CD4-positive, alpha-beta T cell treated with Interleukin-4 for 1 hour (primary cell): ENCODE results near the gene IFNL2.
"Not testable (repeated sequence)": the region's sequence is repeated elsewhere in the genome, so short reads cannot be mapped to it uniquely, and the experiment has no call there.

Experiments used
- DNase-seq, 2 donors: peaks; one replicate each; pipeline ENCODE4 v3.0.0-alpha.2; 2020 to 2022

The IFNL2 gene

GRCh38 chr19:39253374-39254149 lies 14.6 kb upstream of the IFNL2 start:
- DNase-seq: no peak

- DNase-seq: no peak
These were observed 13.5 kb upstream of the IFNL2 start for GRCh38 chr19:39254531-39255345.

DNA sequence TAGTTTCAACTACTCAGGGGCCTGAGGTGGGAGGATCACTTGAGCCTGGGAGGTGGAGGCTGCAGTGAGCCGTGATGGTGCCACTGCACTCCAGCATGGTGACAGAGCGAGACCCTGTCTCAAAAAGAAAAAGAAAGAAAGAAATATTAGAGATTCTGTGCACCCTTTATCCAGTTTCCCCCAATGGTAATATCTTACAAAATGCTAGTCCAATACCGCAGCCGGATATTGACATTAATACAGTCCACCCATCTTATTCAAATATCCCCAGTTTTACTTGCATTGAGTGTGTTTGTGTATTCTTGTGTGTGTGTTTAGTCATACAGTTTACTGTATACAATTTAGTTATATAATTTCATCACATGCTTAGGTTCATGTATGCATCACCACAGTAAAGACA lies 11.0 kb upstream of the IFNL2 start:
- DNase-seq: no peak

DNA sequence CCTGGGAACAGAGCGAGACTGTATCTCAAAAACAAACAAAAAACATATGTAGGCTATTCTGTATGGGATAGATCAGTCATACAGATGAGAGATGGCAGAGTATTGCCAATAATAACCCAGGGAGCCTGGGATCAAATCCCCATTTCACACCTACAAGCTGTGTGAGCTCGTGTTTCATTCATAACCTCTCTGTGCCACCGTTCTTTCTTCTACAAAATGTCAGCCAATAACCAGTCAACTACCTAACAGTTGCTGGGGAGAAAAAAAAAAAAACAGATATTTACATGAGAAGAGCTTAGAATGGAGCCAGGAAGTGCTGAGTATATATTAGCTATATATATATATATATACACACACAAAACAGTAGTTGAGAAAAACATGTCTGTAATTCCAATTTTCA lies 6.5 kb upstream of the IFNL2 start:
- no peak for DNase-seq

DNA sequence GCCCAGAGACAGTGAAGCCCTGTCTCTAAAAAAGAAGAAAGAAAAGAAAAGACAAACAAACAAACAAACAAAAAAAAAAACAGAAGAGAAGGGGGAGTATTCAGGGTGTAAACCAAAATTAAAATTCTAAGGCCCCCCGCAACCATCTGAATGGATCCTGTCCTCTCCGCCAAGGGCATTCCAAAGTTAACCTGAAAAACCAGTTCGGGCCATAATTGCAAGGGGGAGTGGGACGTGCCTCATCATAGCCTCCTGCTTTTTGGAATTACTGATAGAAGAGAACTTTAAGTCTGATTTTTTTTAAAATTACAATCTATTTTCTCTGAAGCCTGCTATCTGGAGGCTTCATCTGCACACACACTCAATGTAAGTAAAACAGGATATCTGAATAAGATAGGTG lies 5.7 kb upstream of the IFNL2 start:
- no peak for DNase-seq

- DNase-seq: no peak
These were observed 4.3 kb upstream of the IFNL2 start for GRCh38 chr19:39263912-39264305.

DNA sequence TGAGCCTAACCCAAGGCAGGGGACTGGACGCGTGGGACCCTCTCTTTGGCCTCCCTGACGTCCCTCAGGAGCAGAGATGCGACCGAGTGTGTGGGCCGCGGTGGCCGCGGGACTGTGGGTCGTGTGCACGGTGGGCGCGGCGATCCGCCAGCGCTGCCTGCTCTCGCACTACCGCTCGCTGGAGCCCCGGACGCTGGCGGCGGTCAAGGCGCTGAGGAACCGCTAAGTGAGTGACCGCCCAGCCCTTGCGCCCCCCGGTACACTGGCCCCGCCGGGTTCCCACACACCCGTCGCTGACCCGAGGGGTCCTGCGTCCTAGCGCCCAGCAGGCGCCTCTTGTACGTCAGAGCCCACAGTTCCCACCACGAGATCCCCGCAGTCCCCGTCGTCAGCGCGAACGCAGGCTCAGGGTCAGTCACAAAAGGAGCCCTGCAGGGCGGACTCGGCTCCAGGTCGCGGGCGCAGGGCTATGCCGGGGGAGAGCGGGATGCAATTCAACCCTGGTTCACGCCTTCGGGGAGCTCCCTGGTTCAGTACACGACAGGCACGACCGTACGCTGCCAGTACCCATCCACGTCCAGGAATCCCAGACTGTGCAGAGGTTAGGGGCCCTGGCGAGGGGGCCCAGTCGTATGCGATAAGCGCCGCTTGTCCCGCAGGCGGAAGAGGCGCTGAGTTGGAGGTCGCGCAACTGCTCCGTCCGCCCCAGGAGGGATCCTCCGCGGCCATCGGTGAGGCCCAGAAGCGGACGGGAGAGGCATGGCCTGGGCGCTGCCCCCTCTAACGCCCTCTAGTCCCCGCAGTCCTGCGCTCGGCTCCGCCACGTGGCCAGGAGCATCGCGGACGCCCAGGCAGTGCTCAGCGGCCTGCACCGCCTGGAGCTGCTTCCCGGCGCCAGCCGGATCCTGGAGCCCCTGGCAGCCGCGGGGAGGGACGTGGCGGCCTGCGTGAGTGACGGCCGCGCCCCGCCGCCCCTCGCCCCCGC lies 3.6 kb upstream of the IFNL2 start:
- no peak for DNase-seq

DNA sequence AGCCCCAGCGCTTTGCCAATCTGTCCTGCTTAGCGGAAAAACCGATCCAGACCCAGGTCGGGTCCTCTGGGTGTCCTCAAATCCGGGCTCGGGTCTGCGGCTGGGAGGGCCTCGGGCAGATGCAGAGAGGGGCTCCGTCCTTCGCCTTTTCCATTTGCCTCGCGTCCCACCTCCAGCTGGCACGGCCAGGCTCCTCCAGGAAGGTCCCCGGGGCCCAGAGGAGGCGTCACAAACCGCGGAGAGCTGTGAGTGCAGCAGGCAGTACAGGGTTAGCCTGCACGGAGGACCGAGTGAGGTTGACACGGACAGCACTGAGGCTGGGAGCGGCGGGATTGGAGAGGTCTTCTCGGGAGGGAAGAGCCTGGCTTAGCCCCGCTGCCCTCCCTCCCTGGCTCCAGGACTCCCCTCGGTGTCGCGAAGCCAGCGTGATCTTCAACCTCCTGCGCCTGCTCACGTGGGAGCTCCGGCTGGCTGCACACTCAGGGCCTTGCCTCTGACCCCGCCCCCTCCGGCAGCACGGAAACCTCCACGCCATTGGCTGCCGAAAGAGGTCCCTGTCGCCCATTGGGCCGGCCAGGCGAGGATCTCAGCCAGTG lies 2.8 kb upstream of the IFNL2 start:
- no peak for DNase-seq

DNA sequence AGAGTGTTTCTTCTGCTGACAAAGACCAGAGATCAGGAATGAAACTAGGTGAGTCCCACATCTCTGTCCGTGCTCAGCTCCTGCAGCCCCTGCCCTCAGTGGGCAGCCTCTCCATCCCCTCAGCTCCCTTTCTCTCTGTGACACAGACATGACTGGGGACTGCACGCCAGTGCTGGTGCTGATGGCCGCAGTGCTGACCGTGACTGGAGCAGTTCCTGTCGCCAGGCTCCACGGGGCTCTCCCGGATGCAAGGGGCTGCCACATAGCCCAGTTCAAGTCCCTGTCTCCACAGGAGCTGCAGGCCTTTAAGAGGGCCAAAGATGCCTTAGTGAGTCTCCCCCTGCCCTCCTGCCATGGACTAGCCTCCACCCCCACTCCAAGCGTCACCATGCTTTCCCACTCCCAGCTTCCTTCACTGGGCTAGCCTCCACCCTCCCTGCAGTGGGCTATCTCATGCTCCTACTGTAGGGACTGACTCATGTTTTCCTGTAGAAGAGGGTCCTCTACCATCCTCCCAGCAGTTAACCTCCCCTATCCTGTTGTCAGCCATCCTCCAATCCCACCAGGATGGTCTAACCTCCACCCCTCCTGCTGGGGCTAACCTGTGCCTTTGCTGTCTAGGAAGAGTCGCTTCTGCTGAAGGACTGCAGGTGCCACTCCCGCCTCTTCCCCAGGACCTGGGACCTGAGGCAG lies 481 bp downstream of the IFNL2 start:
- DNase-seq: not testable (repeated sequence)

GRCh38 chr19:39269369-39269768 lies 1.2 kb downstream of the IFNL2 start:
- DNase-seq: not testable (repeated sequence)

DNA sequence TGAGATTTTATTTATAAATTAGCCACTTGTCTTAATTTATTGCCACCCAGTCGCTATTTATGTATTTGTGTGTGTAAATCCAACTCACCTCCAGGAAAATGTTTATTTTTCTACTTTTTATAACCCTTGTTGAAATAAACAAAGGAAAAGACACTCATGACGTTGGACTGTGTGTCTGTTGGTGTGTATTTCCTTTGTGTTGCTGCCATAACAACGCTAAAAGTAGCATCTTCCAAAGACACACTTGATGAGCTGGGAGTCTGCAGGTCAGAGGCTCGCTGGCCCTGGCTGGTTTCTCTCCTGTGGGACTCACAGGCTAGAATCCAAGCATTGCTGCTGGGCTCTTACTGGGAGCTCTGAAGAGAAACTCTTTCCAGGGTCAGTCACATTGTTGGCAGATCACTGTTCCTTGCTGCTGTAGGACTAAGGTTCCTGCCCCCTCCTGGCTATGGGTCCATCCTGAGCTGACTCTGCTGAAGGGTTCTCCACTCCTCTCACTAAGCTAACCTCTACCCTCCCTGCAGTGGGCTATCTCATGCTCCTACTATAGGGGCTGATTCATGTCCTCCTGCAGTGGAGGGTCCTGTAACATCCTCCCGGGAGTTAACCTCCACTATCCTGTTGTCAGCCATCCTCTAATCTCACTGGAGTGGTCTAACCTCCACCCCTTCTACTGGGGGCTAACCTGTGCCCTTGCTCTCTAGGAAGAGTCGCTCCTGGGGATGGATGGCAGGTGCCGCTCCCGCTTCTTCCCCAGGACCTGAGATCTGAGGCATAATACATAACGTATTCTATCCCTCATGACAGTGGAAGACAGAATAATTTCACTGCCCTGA lies 2.1 kb downstream of the IFNL2 start:
- no peak for DNase-seq

GRCh38 chr19:39273859-39274258 lies 5.7 kb downstream of the IFNL2 start:
- not testable (repeated sequence) for DNase-seq

GRCh38 chr19:39275578-39275977 lies 7.4 kb downstream of the IFNL2 start:
- no peak for DNase-seq

DNA sequence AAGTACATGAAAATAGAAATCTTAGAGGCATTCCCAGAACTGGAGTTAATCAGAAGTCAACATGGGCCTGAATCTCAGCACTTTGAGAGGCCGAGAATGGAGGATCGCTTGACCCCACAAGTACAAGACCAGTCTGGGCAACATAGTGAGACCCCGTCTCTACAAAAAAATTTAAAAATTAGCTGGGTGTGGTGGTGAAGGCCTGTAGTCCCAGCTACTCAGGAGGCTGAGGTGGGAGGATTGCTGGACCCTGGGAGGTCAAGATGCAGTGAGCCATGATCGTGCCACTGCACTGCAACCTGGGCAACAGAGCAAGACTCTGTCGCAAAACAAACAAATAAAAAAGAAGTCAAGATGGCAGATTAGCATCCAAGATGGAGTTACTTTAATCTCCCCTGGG lies 8.5 kb downstream of the IFNL2 start:
- DNase-seq: no peak

- DNase-seq: no peak
These were observed 9.4 kb downstream of the IFNL2 start for GRCh38 chr19:39277598-39277997.

- DNase-seq: no peak
These were observed 13.8 kb downstream of the IFNL2 start for GRCh38 chr19:39282021-39282420.

GRCh38 chr19:39284032-39284431 lies 15.8 kb downstream of the IFNL2 start:
- no peak for DNase-seq

GRCh38 chr19:39293394-39293793 lies 25.2 kb downstream of the IFNL2 start:
- no peak for DNase-seq

DNA sequence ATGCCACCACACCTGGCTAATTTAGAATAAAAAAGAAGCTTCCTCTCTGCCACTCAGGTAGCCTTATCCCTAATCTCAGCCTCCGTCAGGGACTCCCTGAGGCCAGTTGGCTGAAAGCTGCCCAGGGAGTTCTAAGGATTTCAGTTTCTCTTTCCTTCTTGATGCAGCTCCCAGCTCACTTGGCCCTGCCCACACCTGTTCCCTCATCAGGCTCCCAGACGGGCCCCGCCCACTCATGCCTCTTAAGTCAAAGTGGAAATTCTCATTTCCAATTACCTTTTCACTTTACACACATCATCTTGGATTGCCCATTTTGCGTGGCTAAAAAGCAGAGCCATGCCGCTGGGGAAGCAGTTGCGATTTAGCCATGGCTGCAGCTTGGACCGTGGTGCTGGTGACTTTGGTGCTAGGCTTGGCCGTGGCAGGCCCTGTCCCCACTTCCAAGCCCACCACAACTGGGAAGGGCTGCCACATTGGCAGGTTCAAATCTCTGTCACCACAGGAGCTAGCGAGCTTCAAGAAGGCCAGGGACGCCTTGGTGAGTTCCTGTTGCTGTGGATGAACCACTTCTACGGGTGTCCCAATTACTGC lies 28.0 kb downstream of the IFNL2 start, which contains the start of gene IFNL1:
TSS of gene IFNL1 (plus strand) at position 353 of the 591 bp plus-strand sequence. CDS start at position 368, 15 bp downstream.
- DNase-seq: no peak

DNA sequence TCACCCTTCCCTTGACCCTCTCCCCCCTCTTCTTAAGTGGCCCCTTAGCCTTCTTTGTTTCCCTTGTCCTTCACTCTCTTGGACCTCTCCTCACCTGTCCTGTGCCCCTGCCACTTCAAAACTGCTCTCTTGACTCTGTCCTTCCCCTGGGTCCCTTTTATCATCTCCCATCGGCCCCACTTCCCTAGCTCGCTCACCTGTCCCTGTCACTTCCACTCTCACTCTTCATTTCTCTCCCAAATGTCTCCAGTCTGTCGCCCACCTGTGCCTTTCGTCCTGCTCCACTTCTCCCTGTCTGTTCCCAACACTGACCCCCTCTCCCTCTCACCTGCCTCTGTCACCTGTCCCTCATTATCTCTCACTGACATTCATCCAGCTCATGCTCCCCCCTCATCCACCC lies 28.7 kb downstream of the IFNL2 start:
- no peak for DNase-seq
